ENCODE results near the gene PRR22.

The PRR22 gene

GRCh38 chr19:5814123-5814851 is 29.7 kb upstream of the PRR22 start:
- DNase-seq (ENCODE audit: low read depth), result no peak

GRCh38 chr19:5811117-5811516 is 26.6 kb upstream of the PRR22 start:
- no peak for DNase-seq (ENCODE audit: low read depth)

GRCh38 chr19:5809469-5809868 is 24.9 kb upstream of the PRR22 start:
- no peak for DNase-seq (ENCODE audit: low read depth)

GRCh38 chr19:5809053-5809452 is 24.5 kb upstream of the PRR22 start:
- no peak for DNase-seq (ENCODE audit: low read depth)

- no peak for DNase-seq (ENCODE audit: low read depth)
These were observed 23.7 kb upstream of the PRR22 start for GRCh38 chr19:5808120-5808816.

GRCh38 chr19:5806905-5807304 is 22.4 kb upstream of the PRR22 start:
- no peak for DNase-seq (ENCODE audit: low read depth)

- DNase-seq (ENCODE audit: low read depth), result no peak
These were observed 21.6 kb upstream of the PRR22 start for GRCh38 chr19:5806133-5806489.

GRCh38 chr19:5805462-5806132 is 21.1 kb upstream of the PRR22 start:
- DNase-seq (ENCODE audit: low read depth), result peak; percentile 45

- peak; percentile 38 for DNase-seq (ENCODE audit: low read depth)
These were observed 20.2 kb upstream of the PRR22 start, which contains the start of gene NRTN for GRCh38 chr19:5804516-5805461. Gene NRTN, plus strand, starts transcription at chr19:5805067. Its CDS starts 19,099 bp downstream, at chr19:5824166.

- DNase-seq (ENCODE audit: low read depth), result peak; percentile 90
These were observed 19.4 kb upstream of the PRR22 start for GRCh38 chr19:5803752-5804515.

GRCh38 chr19:5803441-5803751 is 18.9 kb upstream of the PRR22 start:
- DNase-seq (ENCODE audit: low read depth), result no peak

GRCh38 chr19:5801796-5802619 is 17.5 kb upstream of the PRR22 start:
- DNase-seq (ENCODE audit: low read depth), result no peak

GRCh38 chr19:5800361-5801270 is 16.1 kb upstream of the PRR22 start:
- DNase-seq (ENCODE audit: low read depth), result no peak

- DNase-seq (ENCODE audit: low read depth), result no peak
These were observed 15.0 kb upstream of the PRR22 start for GRCh38 chr19:5799247-5800241.

- no peak for DNase-seq (ENCODE audit: low read depth)
These were observed 13.7 kb upstream of the PRR22 start for GRCh38 chr19:5798244-5798643.

GRCh38 chr19:5795382-5795919 is 10.9 kb upstream of the PRR22 start:
- DNase-seq (ENCODE audit: low read depth), result no peak

- no peak for DNase-seq (ENCODE audit: low read depth)
These were observed 8.6 kb upstream of the PRR22 start for GRCh38 chr19:5793188-5793587.

GRCh38 chr19:5792224-5792623 is 7.7 kb upstream of the PRR22 start:
- no peak for DNase-seq (ENCODE audit: low read depth)
